ENCODE results near the gene NEAT1.
"Not testable (repeated sequence)": the region's sequence is repeated elsewhere in the genome, so short reads cannot be mapped to it uniquely, and the experiment has no call there.

The NEAT1 gene

GRCh38 chr11:65435411-65435931 is 12.9 kb downstream of the NEAT1 start:
- no peak for DNase-seq

GRCh38 chr11:65435981-65436411 is 13.4 kb downstream of the NEAT1 start:
- DNase-seq: no peak

DNA sequence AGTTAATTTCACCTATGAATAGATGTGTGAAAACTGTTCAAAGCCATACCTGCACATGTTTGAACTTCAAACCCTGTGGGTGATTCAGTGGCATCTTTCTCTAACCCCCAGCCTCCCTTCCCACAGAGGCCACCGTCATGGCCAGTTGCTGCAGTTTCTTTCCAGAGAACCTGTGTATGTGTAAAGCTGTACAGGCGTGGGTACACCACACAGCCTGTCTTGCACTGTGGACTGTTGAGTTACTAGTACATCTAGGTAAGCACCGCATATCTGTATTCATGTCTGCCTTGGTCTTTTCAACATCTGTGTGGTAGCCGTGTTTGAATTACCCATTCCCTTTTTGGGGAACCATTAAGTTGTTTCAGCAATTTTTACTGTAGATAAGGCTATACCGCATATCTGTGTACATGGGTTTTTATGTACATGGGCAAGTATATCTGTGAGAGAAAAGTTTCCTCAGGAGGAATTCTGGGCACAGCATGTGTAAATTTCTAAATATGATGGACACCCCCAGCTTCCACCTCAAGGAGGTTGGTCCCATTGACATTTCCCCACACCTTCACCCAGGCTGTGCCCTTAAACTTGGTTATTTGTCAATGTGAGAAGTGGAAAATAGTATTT is 13.9 kb downstream of the NEAT1 start:
- DNase-seq: no peak

DNA sequence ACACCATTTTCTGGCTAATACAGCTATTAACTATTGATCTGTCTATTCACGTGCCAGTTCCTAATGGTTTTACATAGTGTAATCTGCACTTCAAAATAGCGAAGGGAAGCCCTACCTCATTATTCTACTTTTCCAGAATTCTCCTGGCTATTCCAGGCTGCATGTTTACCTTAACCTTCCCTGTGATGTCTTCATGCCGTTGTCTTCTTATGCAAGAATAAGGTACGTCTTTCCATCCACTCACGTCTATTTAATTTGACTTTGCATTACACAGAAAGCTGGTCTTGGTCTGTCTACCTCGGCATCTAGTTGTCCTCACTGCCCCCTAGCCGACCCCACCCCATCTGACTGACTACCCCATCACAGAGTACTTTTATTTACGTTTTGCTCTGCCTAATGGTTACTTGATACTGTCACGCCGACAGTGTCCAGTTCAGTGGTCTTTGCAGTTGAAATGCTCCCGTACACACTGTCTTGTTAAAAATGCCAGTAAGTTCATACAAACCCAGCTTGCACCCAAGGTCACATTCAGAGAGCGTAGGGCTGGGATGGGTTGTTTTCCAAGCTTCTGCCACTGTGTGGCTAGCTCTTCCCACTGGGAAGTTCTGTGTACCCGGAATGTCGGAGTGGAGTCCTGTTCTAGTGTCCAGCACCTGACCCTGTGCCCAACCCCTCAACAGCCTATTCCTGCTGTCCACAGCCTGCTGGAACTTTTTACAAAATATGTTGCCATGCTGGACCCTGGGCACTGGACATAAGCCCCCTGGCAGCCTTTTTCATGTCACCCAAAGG is 15.0 kb downstream of the NEAT1 start:
- DNase-seq: no peak

- DNase-seq: no peak
These were observed 15.9 kb downstream of the NEAT1 start for GRCh38 chr11:65438257-65439151.

- no peak for DNase-seq
These were observed 17.0 kb downstream of the NEAT1 start for GRCh38 chr11:65439331-65440181.

GRCh38 chr11:65440831-65441499 is 18.4 kb downstream of the NEAT1 start:
- DNase-seq: no peak

DNA sequence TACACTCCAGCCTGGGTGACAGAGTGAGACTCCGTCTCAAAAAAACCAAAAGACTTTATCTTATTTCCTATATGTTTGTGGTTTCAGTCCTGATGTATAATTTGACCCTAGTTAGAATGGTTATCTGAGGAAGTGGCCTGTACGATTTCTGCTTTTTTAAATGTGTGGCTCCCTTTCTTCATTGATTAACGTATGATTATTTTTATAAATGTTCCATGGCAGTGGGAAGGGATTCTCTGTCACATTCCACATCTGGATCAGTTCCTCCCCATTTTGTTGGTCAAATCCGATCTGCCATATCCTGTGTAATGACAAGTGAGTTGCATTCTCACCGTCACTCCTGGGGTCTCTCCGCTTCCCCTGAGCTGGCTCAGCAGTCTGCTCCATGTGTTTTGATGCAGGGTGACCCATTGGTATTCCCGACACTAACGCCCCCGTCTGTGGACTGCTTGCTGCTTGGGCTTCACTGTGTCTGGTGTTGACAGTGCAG is 20.3 kb downstream of the NEAT1 start:
- no peak for DNase-seq

- no peak for DNase-seq
These were observed 21.9 kb downstream of the NEAT1 start for GRCh38 chr11:65444314-65445051.

DNA sequence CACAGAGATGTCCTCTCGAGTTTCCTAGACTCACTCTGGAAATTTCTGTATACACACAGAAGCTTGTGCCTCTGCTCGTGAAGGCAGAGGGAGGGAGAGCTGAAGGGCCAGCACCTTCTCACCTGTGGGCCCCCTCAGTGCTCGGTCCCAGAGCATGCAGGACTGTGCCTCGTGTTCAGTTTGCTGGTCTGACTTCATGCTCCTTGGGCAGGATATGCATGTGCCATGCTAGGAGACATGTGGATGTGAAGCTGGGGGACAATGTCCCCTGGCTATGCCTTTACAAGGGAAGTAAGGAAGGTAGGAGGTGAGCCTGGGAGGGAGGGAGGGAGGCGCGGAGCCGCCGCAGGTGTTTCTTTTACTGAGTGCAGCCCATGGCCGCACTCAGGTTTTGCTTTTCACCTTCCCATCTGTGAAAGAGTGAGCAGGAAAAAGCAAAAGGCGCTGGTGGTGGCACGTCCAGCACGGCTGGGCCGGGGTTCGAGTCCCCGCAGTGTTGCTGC is 22.6 kb downstream of the NEAT1 start:
- DNase-seq: no peak

GRCh38 chr11:65445604-65446445 is 23.2 kb downstream of the NEAT1 start:
- DNase-seq: no peak

GRCh38 chr11:65446446-65447277 is 24.1 kb downstream of the NEAT1 start:
- DNase-seq: no peak

GRCh38 chr11:65448074-65448417 is 25.4 kb downstream of the NEAT1 start:
- no peak for DNase-seq

GRCh38 chr11:65448418-65449105 is 26.0 kb downstream of the NEAT1 start:
- no peak for DNase-seq

GRCh38 chr11:65451301-65451700 is 28.7 kb downstream of the NEAT1 start:
- not testable (repeated sequence) for DNase-seq

DNA sequence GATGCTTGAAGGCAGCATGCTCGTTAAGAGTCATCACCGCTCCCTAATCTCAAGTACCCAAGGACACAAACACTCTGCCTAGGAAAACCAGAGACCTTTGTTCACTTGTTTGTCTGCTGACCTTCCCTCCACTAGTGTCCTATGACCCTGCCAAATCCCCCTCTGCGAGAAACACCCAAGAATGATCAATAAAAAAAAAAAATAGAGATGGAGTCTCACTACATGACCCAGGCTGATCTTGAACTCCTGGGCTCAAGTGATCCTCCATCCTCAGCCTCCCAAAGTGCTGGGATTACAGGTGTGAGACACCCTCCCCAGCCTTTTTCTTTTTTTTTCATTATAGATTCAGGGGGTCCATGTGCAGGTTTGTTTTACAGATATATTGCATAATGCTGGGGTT is 29.7 kb downstream of the NEAT1 start:
- not testable (repeated sequence) for DNase-seq

DNA sequence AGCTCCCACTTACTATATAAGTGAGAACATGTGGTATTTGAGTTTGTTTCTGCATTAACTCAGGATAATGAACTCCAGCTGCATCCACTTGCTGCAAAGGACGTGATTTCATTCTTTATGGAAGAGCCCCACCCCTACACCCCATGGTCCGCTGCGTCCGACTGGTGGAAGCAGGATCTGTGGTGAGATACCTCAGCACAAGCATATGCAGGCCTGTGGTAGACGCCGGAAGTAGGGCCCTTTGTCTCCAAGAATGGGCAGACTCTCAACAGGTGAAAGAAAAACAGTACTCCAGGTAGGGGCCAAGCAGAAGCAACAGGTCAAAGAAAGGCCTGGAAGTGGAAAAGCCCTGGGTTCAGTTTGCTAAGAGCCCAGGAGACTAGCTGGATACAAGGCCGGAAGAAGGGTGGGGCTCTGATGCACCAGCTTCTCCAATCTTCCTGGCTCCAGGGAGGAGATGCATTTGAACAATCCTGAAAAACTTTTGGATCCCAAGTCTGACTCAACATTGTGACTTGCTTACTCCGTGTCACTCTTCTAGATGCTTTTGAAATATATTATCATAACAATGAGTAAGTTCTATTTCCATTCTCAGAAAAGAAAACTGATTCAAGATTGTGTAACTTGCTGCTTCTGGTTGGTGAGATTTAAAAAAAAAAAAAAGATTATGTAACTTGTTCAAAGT is 30.4 kb downstream of the NEAT1 start:
- DNase-seq: no peak

DNA sequence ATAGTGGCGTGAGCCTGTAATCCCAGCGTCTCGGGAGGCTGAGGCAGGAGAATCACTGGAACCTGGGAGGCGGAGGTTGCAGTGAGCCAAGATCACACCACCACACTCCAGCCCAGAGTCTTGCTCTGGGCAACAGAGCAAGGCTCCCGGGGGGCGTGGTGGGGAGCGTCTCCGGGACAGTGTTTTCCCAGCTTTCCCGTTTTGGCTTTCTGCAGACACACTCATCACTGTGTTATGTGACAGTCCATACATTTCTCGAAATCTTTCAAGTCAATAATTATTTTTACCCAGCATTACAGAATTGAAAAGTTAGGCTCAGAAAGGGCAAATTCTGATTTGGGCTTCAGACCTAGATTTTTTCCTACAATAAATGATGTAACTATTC is 31.7 kb downstream of the NEAT1 start:
- DNase-seq: no peak
